Prostate gland (tissue), 2 donors: Measurements from ENCODE around the gene KRTAP10-5. TPM values are rescaled to one million over a fixed set of nuclear protein-coding genes. Genes with fewer than 3 reads are reported as not detected.
"Not testable (repeated sequence)": the region's sequence is repeated elsewhere in the genome, so short reads cannot be mapped to it uniquely, and the experiment has no call there.

Source experiments
- DNase-seq: peaks from one replicate; pipeline ENCODE4 v3.0.0-alpha.2; 2019; ENCODE audit warnings: low spot score
- H3K27ac ChIP-seq, 2 donors: fragments of 200-600 bp; sonication (generic); 2 replicates each; pipeline ENCODE4 v1.5.1; 2017 to 2019
- H3K27me3 ChIP-seq: fragments of 200-600 bp; sonication (generic); replicated peaks from 2 replicates; pipeline ENCODE4 v1.5.1; 2019; ENCODE audit not compliant: insufficient read depth
- H3K36me3 ChIP-seq, 2 donors: fragments of 200-600 bp; sonication (generic); 1 replicate in 1 of 2; 2 replicates in 1 of 2; pipeline versions ENCODE4 v1.5.1 to v1.8.1; 2017 to 2019
- H3K4me1 ChIP-seq: fragments of 200-600 bp; sonication (generic); replicated peaks from 2 replicates; pipeline ENCODE4 v1.5.1; 2019
- H3K4me3 ChIP-seq, 2 donors: fragments of 200-600 bp; sonication (generic); 2 replicates each; pipeline ENCODE4 v1.5.1; 2017 to 2019
- H3K9me3 ChIP-seq: fragments of 200-600 bp; sonication (generic); 2 replicates; pipeline ENCODE4 v1.5.1; 2017
- POLR2A ChIP-seq: fragments of 450-650 bp; IDR thresholded peaks from one replicate; pipeline ENCODE4 v1.6.1; 2016; ENCODE audit warnings: antibody characterized with exemption, mild to moderate bottlenecking
- POLR2AphosphoS5 ChIP-seq: sonication (generic); formaldehyde crosslinking; IDR thresholded peaks from one replicate; pipeline ENCODE4 v1.6.1; 2017; ENCODE audit warnings: antibody characterized with exemption
- WGBS: methylation state at CpG from one replicate; pipeline ENCODE4 v1.1.5; 2018; 5-methylcytosine and 5-hydroxymethylcytosine counted together
- intact Hi-C: fragments of 100-400 bp; cut with DNase I; formaldehyde crosslinking; loops from one replicate; pipeline ENCODE4 v1.14.2; 2022
- total RNA-seq, 2 donors: library from RNA; depleted of rRNA; stranded (reverse); fragments of >200 nt; gene quantifications; one replicate each; pipeline ENCODE4 v1.1.0, GENCODE V29; 2016
- TF ChIP-seq, protein P1 (sequence below), 4 experiments: fragments of 200-600 bp in 2 of 4; fragments of 450-650 bp in 2 of 4; sonication (generic) in 2 of 4; IDR thresholded peaks; 1 replicate in 3 of 4; 2 replicates in 1 of 4; pipeline ENCODE4 v1.5.1; 2016 to 2019; ENCODE audit warnings: antibody characterized with exemption in 4 of 4, mild to moderate bottlenecking in 2 of 4, moderate library complexity in 2 of 4

Gene KRTAP10-5
- total RNA-seq, 2 donors from 2014 or later = not detected

DNA sequence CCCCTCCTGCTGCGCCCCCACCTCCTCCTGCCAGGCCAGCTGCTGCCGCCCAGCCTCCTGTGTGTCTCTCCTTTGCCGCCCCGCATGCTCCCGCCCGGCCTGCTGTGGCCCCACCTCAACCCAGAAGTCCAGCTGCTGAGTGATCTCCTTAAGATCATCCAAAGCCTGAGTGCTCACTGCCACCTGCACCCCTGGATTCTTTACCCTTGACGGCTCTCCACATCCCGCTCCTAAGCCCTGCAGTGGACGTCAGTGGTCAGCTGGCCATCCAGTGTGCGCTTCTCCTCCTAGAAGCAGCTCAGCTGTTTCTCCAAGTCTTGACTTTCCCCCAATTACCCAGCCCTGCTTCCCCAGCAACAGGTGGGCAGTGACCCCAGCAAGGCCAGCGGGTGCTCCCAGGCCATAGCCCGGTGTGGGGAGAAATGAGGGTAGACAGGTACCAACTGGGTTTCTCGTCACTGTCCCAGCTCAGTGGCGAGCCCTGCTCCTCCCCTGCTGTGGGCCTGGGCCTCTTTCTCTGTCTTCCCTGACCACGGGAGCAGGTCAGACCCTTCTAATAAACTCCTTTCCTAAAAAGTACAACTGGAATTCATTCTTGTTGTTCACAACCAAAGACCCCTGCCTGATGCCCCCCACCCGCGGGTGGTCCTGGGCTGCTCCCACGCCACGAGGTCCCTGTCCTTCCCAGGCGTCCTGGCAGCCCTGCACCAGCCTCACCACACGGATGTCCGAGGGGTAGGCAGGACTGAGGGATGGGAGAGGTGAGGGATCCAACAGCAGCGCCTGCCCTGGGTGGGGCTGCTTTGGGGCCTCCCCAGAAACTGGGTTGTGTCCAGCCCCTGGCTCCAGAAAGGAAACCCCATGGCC is 21.4 kb upstream of the KRTAP10-5 start:
- WGBS = 72% methylated on average over 23 of the region's 23 CpGs
- intact Hi-C loops = no loop called here
- no peaks in the 10 kb centered on the region for H3K9me3 ChIP-seq
- TF ChIP-seq, protein P1, sequence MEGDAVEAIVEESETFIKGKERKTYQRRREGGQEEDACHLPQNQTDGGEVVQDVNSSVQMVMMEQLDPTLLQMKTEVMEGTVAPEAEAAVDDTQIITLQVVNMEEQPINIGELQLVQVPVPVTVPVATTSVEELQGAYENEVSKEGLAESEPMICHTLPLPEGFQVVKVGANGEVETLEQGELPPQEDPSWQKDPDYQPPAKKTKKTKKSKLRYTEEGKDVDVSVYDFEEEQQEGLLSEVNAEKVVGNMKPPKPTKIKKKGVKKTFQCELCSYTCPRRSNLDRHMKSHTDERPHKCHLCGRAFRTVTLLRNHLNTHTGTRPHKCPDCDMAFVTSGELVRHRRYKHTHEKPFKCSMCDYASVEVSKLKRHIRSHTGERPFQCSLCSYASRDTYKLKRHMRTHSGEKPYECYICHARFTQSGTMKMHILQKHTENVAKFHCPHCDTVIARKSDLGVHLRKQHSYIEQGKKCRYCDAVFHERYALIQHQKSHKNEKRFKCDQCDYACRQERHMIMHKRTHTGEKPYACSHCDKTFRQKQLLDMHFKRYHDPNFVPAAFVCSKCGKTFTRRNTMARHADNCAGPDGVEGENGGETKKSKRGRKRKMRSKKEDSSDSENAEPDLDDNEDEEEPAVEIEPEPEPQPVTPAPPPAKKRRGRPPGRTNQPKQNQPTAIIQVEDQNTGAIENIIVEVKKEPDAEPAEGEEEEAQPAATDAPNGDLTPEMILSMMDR (IDR thresholded peaks at IDR 0.05) = no peak
- DNase-seq = no peak
- H3K4me3 ChIP-seq = no peak overlapping the region
- H3K27me3 ChIP-seq = peaks cover 4% of the 10 kb centered on the region
- no peak overlapping the region for H3K27ac ChIP-seq
- H3K4me1 ChIP-seq = no peaks in the 10 kb centered on the region
- no peaks in the 10 kb centered on the region for H3K36me3 ChIP-seq

DNA sequence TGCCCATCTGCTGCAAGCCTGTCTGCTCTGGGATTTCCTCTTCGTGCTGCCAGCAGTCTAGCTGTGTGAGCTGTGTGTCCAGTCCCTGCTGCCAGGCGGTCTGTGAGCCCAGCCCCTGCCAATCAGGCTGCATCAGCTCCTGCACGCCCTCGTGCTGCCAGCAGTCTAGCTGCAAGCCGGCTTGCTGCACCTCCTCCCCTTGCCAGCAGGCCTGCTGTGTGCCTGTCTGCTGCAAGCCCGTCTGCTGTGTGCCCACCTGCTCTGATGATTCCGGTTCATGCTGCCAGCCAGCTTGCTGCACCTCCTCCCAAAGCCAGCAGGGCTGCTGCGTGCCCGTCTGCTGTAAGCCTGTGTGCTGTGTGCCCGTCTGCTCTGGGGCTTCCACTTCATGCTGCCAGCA is 20.7 kb upstream of the KRTAP10-5 start:
- H3K9me3 ChIP-seq, H3K27me3 ChIP-seq, H3K36me3 ChIP-seq, H3K4me1 ChIP-seq, H3K4me3 ChIP-seq, H3K27ac ChIP-seq, DNase-seq, intact Hi-C loops: not testable (repeated sequence)
- WGBS = 58% methylated on average over 8 of the region's 10 CpGs

DNA sequence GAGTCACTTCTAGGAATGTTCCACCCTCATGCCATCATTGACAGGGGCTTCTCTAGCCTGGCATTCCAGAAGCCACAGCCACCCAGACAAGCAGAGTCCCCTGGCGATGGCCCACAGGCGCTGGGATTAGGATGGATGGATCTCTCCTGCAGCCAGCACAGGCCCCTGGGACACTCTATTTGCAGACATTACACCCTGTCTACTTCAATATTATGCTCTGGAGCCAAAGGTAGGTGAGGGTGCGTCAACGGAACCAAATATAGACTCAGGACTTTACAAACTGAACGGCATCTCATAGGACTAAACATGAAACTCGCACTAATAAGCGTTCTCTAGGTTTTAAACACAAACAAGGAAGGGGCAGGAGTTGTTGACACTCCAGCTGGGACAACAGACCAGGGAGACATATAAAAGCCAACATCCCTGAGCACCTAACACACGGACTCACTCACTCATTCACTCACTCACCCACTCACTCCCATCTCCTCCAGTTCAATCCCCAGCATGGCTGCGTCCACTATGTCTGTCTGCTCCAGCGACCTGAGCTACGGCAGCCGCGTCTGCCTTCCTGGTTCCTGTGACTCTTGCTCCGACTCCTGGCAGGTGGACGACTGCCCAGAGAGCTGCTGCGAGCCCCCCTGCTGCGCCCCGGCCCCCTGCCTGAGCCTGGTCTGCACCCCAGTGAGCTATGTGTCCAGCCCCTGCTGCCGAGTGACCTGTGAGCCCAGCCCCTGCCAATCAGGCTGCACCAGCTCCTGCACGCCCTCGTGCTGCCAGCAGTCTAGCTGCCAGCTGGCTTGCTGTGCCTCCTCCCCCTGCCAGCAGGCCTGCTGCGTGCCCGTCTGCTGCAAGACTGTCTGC is 19.9 kb upstream of the KRTAP10-5 start, which contains the start of gene KRTAP10-7:
Gene KRTAP10-7 (plus strand): TSS at position 480 of the 861 bp plus-strand sequence. CDS start 25 bp downstream, at position 505.
- DNase-seq, H3K27ac ChIP-seq, intact Hi-C loops, H3K4me1 ChIP-seq, H3K4me3 ChIP-seq, H3K9me3 ChIP-seq, H3K27me3 ChIP-seq, H3K36me3 ChIP-seq: not testable (repeated sequence)
- WGBS = 55% methylated on average over 18 of the region's 23 CpGs

DNA sequence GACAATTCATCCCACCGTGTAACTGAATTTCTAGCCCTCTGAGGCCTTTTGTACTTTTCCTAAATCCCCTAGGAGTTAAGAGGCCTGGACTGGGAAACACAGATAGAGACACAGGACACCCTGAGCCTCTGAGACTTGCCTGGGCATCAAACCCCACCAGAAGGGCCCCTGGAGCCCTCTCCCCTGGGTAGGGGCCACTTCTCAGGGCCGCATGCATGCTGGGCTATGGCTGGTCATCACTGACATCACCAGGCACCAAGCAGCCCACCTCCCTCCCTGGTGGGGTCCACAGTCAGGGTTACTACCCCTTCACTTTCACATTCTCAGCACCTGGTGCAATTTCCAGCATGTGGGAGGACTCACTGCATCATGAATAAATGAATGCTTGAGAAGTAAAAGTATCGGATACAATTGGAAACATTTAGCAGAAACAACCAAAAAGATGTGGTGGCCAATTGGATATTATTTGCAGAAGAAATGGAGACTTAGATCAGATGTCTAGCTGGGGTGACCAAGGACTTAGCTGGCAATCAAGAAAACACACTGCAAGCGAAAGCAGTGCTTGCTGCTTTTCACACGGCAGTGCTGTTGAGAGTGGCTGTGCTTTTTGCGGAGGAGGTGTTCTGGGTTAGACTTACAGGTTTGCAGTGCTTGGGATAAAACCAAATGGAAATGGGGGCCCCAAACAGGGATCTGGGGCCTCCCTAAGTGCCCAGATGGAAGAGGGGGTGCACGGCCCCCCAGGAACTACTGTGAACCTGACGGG is 19.0 kb upstream of the KRTAP10-5 start:
- Histone ChIP-seq H3K9me3 (no peaks in the 10 kb centered on the region), H3K4me1 (no peaks in the 10 kb centered on the region), H3K36me3 (no peaks in the 10 kb centered on the region), H3K4me3 (no peak overlapping the region), H3K27ac (no peak overlapping the region), H3K27me3 (peaks cover 3% of the 10 kb centered on the region)
- TF ChIP-seq, protein P1 (IDR thresholded peaks at IDR 0.05) = no peak
- TF ChIP-seq POLR2A (no peak), POLR2AphosphoS5 (no peak)
- intact Hi-C loops = no loop called here
- no peak for DNase-seq
- 93% methylated on average over 8 of the region's 8 CpGs for WGBS

DNA sequence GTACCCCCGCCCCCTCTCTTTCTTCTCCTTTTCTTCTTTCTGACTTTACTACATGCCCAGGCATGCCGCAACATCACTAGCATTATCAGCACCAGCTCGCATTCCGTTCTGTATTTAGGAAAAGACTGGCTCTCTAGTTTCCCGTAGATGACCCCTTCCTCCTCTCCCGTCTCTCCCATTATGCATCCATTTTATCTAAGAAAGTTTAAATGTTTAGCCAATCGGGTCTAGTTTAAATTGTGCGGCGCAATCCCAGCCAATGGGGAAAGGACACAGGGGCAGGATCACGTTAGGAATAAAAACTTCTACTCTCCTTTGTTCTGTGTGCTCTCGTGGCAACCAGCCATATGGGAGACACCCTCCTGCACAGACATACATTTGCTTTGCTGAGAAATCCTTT is 17.7 kb upstream of the KRTAP10-5 start:
- 69% methylated on average over 11 of the region's 11 CpGs for WGBS
- Histone ChIP-seq H3K9me3 (no peaks in the 10 kb centered on the region), H3K4me1 (no peaks in the 10 kb centered on the region), H3K27me3 (peaks cover 2% of the 10 kb centered on the region), H3K27ac (no peak overlapping the region), H3K36me3 (no peaks in the 10 kb centered on the region), H3K4me3 (no peak overlapping the region)
- intact Hi-C loops = no loop called here
- no peak for DNase-seq
- TF ChIP-seq POLR2AphosphoS5 = no peak
- TF ChIP-seq POLR2A = no peak
